Forelimb muscle (tissue), 1 donor: Measurements from ENCODE around the gene DPP6. TPM values are rescaled to one million over a fixed set of nuclear protein-coding genes. Genes with fewer than 3 reads are reported as not detected.

Source experiments
- DNase-seq: peaks from one replicate; pipeline ENCODE4 v3.0.0-alpha.2; 2013; ENCODE audit warnings: low read depth
- polyA plus RNA-seq: library from polyadenylated mRNA; unstranded; fragments of 120-200 nt; gene quantifications from one replicate; pipeline ENCODE4 v1.2.1, GENCODE V29; 2013; ENCODE audit not compliant: insufficient read length

DPP6 gene
- polyA plus RNA-seq, 1 donor: 3.2 TPM

GRCh38 chr7:154817224-154817896, 765.2 kb downstream of the DPP6 start:
- DNase-seq: no peak

- no peak for DNase-seq
Observed at GRCh38 chr7:154827007-154827406, 774.8 kb downstream of the DPP6 start.

- no peak for DNase-seq
Observed at GRCh38 chr7:154832557-154833138, 780.5 kb downstream of the DPP6 start.

GRCh38 chr7:154836021-154836448, 783.8 kb downstream of the DPP6 start:
- DNase-seq: no peak

DNA sequence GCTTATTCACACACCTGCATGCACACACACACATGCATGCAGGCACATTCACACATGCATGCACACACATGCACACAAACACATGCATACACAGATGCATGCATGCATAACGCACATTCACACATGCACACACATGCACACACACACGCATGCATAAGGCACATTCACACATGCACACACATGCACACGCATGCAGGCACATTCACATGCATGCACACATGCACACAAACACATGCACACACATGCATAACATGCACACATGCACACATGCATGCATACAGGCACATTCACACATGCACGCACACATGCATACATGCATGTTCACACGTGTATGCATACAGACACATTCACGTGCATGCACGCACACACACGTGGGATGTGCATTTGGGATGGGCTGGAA, 784.9 kb downstream of the DPP6 start:
- no peak for DNase-seq

DNA sequence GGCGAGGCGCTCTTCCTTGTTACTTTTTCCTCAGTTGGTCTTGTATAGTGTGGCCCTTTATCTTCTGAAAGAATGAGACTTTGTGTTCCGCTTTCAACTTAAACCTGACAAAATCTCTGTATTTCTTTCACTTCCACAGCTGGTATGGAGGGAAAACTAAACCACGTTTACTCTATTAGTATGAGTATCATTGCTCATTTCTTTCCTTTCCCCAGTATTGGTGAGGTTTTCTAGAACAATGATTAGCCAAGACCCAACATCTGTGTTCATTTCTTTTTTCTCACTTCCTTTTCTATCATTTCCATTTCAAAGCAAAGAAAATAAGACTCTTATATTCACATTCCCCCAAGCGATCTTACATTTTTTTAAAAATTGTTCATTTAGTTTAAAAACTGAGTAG, 785.4 kb downstream of the DPP6 start:
- DNase-seq: no peak

- DNase-seq: no peak
Observed at GRCh38 chr7:154840086-154840485, 787.9 kb downstream of the DPP6 start.

- DNase-seq: no peak
Observed at GRCh38 chr7:154841731-154842331, 789.6 kb downstream of the DPP6 start.

GRCh38 chr7:154842591-154842990, 790.4 kb downstream of the DPP6 start:
- no peak for DNase-seq

DNA sequence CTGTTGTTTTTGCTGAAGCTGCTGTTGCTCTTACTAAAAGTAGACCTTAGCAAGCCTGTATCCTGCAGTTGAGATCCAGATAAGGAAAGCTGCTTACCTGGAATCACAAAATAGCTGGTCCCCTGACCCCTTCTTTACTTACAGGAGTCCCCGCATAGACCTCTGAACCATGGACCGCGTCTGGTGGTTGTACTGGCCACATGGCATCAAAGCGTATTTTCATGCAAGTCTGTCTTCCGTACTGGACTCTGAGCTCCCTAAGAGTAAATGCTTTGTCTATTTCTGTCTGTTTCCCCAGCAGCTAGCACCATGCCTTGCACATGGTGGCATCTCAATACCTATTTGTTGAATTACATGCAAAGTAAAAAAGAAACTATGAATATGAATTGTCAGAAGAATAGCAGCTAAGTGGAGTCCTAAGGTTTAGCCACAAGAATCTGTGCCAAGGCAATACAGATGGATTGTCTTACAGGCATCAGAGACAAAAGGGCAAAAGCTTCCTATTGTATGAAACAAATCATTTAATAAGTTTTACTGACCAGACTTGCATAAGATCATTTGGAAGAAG, 791.6 kb downstream of the DPP6 start:
- no peak for DNase-seq

GRCh38 chr7:154844499-154844898, 792.3 kb downstream of the DPP6 start:
- DNase-seq: no peak

DNA sequence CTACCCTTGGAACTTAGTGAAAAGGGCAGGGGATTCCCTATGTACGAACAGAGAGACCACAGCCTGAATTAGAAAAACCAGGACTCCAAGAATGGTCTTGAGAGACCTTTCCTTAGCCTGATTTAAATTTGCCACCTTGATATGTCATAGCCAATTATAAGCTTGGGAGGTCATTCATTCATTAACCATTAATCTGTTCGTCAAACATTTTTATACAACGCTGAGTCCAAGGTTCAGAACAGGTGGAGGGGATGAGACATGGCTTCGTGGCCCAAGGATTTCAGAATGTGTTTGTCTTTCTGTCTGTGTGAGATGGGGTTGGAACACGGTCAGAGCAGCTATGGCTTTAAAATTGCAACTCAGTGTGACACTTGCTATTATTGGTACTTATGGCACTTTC, 792.8 kb downstream of the DPP6 start:
- no peak for DNase-seq

GRCh38 chr7:154848464-154848863, 796.3 kb downstream of the DPP6 start:
- no peak for DNase-seq

- DNase-seq: no peak
Observed at GRCh38 chr7:154852205-154852604, 800.0 kb downstream of the DPP6 start.

DNA sequence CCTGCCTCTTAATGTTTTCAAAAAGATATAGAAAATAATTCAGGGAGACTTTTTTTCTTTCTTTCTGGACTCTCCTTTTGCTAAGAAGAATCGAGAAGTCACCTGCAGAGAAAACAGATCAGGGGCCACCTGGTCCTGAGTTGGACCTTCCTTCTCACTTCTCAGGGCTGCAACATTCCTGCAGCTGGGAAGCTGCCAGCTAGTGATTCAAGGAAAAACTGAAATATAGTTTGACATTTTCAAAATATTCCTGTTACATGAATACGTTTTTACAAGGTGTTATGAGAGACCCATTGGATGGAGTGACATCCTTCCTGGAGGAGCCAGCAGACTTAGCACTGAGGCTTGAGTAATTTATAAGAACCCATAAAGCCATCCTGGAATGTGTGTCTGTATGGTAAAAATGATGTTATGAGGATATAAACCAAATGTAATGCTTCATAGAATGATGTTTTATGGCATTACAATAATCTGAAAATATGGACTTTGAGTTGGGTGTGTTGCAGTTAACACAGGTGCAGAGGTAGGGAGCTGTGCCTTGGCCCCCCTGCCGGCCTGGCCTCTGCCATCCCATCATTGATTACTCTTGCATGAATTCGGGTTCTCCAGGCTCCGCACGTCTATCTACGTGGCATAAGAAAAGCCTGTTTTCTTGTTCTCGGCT, 801.0 kb downstream of the DPP6 start:
- no peak for DNase-seq

DNA sequence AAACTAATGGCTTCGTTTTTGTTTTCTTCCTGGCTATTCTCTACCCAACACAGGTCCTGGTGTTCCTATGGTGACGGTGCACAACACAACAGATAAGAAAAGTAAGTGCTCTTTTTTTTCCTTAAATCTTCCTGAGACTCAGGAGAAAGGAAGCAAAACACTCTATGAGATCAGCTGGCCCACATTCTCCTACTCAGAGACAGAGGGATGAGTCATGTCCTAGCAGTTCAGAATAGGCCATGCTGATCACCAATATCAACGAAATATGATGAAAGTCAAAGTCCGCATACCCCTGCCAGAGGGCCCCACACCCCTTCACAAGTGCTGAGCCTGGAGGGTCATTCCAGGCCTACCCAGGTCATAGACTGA, 801.5 kb downstream of the DPP6 start:
- DNase-seq: no peak

DNA sequence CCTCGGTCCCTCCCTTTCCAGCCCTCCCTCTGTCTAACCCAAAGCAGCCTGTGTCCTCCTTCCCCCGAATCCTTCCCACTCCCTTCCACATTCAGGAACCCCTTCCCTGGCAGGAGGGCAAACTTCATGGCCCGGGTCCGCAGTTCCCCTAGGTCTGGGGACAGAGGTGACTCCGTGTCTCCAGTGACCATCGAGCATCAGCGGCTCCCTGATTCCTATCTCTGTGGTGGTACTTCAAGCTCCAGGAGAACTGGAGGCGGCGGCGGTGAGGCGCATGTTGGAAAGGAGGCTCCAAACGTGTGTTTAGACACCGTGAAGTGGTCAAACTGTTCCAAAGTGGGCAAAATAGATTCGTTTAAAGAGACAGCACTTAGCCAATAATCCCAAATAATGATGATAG, 802.6 kb downstream of the DPP6 start:
- no peak for DNase-seq

DNA sequence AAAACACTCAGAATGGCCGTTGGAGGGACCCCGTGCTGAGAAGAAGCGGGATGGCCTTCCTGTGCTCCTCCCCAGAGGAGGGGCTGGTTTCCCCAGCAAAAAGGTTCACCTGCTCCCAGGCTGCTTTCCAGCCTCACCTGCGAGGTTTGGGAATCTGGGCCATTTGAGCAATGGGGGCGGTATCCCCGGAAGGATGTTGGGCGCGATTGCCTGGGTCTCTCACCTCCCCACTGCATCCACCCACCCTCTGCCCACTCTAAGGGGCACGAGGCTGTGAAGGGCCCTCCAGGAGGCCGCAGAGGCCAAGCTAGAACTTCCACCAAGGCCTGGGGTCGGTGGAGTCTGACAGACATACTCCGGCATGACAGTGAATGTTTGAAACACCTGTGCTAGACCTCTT, 803.2 kb downstream of the DPP6 start:
- DNase-seq: no peak

GRCh38 chr7:154856733-154857132, 804.5 kb downstream of the DPP6 start:
- DNase-seq: no peak

GRCh38 chr7:154857240-154857639, 805.0 kb downstream of the DPP6 start:
- DNase-seq: no peak

- DNase-seq: no peak
Observed at GRCh38 chr7:154857728-154858681, 805.8 kb downstream of the DPP6 start.
